ENCODE results near the gene UAP1L1.
A peak's percentile ranks its signal among the peaks of the same experiment; 100 is the strongest.

Gene UAP1L1

DNA sequence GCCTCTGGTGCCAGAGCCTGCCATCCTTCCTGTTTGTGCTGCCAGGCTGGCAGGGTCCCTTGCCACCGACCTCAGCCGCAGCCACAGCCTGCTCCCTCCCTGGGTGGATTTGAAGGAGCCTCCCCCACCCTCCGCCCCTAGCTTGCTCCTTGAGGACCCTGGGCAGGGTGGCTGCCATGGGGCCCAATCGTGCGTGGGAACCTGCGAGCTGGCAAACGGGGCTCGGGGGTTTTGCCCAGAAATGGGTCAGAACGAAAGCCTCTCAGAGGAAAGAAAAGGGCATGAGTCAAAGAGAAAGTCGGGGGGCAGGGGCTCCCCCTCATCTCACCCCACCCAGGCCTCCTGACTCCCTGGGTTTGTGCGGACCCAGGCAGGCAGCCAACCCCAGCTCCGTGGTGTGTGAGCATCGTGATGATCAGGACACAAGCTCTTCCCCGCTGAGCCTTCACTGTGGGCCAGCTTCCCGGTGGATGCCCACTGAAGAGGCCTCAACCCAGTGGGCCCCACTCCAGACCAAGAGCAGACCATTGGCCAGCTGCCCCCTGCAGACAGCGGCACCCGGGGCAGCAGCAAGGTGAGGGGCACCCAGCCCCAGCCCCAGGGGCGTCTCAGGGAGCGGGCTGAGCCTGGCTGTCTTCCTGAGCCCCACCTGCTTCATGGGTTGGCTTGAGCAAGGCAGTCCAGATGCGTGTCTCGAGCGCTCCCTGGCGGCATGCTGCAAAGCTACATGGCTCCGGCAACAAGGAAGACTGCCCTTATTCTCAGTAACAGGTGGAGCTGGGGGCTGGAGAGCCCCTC lies 42.4 kb upstream of the UAP1L1 start:
- ChIA-PET CTCF (interaction anchor here (0.5 to 5.3 kb wide), 65 partner anchors 9 to 517 kb away, joined by 3 to 119 read pairs (median 4); partner anchors contain the start of genes AJM1, C8G, CLIC3 and FBXW5), POLR2A (interaction anchor here (0.6 to 2.0 kb wide), 26 partner anchors 9 to 307 kb away, joined by 3 to 16 read pairs (median 4); partner anchors contain the start of genes CLIC3, NPDC1, PAXX and RNF208)
- H3K36me3 ChIP-seq (ENCODE audit: control insufficient read depth in 2 of 2, insufficient read depth in 1 of 2, low read length in 2 of 2) = peaks cover 0 to 20% of the 10 kb centered on the region in 2 experiments; a peak in 1 of 3 replicates
- no peak overlapping the region for H3K4me3 ChIP-seq (ENCODE audit: low read depth, low read length)
- H3K9me3 ChIP-seq (ENCODE audit: control insufficient read depth, insufficient read depth, low read depth, low read length) = no peaks in the 10 kb centered on the region
- no peaks in the 10 kb centered on the region for H3K4me1 ChIP-seq (ENCODE audit: control insufficient read depth, insufficient read depth, low read length)
- no peak overlapping the region for H3K27ac ChIP-seq (ENCODE audit: extremely low read depth, low read depth, low read length)
- TF ChIP-seq ZNF202 (tag by site-specific recombination; IDR thresholded peaks at IDR 0.05; ENCODE audit: borderline replicate concordance) (no peak), ZNF624 (tag by site-specific recombination; IDR thresholded peaks at IDR 0.05) (no peak), SETDB1 (IDR thresholded peaks at IDR 0.05; ENCODE audit: insufficient read length, low read length) (no peak), ZBTB17 (tag by site-specific recombination; IDR thresholded peaks at IDR 0.05) (peak; percentile 60), KLF8 (tag by site-specific recombination; IDR thresholded peaks at IDR 0.05) (peak; percentile 82), MEIS1 (CRISPR knock-in tag; IDR thresholded peaks at IDR 0.05; ENCODE audit: borderline replicate concordance) (no peak), ZXDB (tag by site-specific recombination; IDR thresholded peaks at IDR 0.05) (peak; percentile 49; the same call in 1 of the 2 replicates), RBAK (tag by site-specific recombination; IDR thresholded peaks at IDR 0.05) (no peak), ZNF561 (tag by site-specific recombination; IDR thresholded peaks at IDR 0.05; ENCODE audit: borderline replicate concordance) (no peak), PRDM1 (tag by site-specific recombination; IDR thresholded peaks at IDR 0.05) (no peak), ZBTB11 (tag by site-specific recombination; conservative IDR thresholded peaks at IDR 0.05; ENCODE audit: low read depth) (no peak), ZNF37A (tag by site-specific recombination; IDR thresholded peaks at IDR 0.05) (no peak), KLF16 (tag by site-specific recombination; IDR thresholded peaks at IDR 0.05) (no peak), ZNF391 (tag by site-specific recombination; IDR thresholded peaks at IDR 0.05; ENCODE audit: borderline replicate concordance, low read depth) (peak; percentile 26; the same call in 1 of the 2 replicates), ZNF670 (tag by site-specific recombination; IDR thresholded peaks at IDR 0.05; ENCODE audit: low read depth) (no peak), SP3 (tag by site-specific recombination; IDR thresholded peaks at IDR 0.05) (no peak), ZNF394 (tag by site-specific recombination; IDR thresholded peaks at IDR 0.05; ENCODE audit: borderline replicate concordance) (no peak), HOXA7 (CRISPR knock-in tag; IDR thresholded peaks at IDR 0.05; ENCODE audit: borderline replicate concordance) (no peak)
- TF ChIP-seq, protein P1, sequence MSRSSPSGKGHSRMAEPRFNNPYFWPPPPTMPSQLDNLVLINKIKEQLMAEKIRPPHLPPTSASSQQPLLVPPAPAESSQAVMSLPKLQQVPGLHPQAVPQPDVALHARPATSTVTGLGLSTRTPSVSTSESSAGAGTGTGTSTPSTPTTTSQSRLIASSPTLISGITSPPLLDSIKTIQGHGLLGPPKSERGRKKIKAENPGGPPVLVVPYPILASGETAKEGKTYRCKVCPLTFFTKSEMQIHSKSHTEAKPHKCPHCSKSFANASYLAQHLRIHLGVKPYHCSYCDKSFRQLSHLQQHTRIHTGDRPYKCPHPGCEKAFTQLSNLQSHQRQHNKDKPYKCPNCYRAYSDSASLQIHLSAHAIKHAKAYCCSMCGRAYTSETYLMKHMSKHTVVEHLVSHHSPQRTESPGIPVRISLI (tag by site-specific recombination; IDR thresholded peaks at IDR 0.05) = no peak
- TF ChIP-seq, protein P2, sequence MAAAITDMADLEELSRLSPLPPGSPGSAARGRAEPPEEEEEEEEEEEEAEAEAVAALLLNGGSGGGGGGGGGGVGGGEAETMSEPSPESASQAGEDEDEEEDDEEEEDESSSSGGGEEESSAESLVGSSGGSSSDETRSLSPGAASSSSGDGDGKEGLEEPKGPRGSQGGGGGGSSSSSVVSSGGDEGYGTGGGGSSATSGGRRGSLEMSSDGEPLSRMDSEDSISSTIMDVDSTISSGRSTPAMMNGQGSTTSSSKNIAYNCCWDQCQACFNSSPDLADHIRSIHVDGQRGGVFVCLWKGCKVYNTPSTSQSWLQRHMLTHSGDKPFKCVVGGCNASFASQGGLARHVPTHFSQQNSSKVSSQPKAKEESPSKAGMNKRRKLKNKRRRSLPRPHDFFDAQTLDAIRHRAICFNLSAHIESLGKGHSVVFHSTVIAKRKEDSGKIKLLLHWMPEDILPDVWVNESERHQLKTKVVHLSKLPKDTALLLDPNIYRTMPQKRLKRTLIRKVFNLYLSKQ (tag by site-specific recombination; IDR thresholded peaks at IDR 0.05; ENCODE audit: borderline replicate concordance) = no peak
- TF ChIP-seq, protein P3, sequence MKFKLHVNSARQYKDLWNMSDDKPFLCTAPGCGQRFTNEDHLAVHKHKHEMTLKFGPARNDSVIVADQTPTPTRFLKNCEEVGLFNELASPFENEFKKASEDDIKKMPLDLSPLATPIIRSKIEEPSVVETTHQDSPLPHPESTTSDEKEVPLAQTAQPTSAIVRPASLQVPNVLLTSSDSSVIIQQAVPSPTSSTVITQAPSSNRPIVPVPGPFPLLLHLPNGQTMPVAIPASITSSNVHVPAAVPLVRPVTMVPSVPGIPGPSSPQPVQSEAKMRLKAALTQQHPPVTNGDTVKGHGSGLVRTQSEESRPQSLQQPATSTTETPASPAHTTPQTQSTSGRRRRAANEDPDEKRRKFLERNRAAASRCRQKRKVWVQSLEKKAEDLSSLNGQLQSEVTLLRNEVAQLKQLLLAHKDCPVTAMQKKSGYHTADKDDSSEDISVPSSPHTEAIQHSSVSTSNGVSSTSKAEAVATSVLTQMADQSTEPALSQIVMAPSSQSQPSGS (tag by site-specific recombination; IDR thresholded peaks at IDR 0.05; ENCODE audit: low read depth) = no peak
- TF ChIP-seq, protein P4, sequence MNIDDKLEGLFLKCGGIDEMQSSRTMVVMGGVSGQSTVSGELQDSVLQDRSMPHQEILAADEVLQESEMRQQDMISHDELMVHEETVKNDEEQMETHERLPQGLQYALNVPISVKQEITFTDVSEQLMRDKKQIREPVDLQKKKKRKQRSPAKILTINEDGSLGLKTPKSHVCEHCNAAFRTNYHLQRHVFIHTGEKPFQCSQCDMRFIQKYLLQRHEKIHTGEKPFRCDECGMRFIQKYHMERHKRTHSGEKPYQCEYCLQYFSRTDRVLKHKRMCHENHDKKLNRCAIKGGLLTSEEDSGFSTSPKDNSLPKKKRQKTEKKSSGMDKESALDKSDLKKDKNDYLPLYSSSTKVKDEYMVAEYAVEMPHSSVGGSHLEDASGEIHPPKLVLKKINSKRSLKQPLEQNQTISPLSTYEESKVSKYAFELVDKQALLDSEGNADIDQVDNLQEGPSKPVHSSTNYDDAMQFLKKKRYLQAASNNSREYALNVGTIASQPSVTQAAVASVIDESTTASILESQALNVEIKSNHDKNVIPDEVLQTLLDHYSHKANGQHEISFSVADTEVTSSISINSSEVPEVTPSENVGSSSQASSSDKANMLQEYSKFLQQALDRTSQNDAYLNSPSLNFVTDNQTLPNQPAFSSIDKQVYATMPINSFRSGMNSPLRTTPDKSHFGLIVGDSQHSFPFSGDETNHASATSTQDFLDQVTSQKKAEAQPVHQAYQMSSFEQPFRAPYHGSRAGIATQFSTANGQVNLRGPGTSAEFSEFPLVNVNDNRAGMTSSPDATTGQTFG (tag by site-specific recombination; IDR thresholded peaks at IDR 0.05; ENCODE audit: borderline replicate concordance) = no peak
- TF ChIP-seq, protein P5, sequence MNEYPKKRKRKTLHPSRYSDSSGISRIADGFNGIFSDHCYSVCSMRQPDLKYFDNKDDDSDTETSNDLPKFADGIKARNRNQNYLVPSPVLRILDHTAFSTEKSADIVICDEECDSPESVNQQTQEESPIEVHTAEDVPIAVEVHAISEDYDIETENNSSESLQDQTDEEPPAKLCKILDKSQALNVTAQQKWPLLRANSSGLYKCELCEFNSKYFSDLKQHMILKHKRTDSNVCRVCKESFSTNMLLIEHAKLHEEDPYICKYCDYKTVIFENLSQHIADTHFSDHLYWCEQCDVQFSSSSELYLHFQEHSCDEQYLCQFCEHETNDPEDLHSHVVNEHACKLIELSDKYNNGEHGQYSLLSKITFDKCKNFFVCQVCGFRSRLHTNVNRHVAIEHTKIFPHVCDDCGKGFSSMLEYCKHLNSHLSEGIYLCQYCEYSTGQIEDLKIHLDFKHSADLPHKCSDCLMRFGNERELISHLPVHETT (tag by site-specific recombination; IDR thresholded peaks at IDR 0.05) = no peak
- TF ChIP-seq, protein P6, sequence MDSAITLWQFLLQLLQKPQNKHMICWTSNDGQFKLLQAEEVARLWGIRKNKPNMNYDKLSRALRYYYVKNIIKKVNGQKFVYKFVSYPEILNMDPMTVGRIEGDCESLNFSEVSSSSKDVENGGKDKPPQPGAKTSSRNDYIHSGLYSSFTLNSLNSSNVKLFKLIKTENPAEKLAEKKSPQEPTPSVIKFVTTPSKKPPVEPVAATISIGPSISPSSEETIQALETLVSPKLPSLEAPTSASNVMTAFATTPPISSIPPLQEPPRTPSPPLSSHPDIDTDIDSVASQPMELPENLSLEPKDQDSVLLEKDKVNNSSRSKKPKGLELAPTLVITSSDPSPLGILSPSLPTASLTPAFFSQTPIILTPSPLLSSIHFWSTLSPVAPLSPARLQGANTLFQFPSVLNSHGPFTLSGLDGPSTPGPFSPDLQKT (IDR thresholded peaks at IDR 0.05; ENCODE audit: borderline replicate concordance, low read depth, low read length) = no peak
